Mesenteric fat pad (tissue), 1 donor: ENCODE data around the gene PTF1A. TPM values are rescaled to one million over a fixed set of nuclear protein-coding genes. Genes with fewer than 3 reads are reported as not detected.

ENCODE experiments used
- DNase-seq: peaks from one replicate; pipeline ENCODE4 v3.0.0-alpha.2; 2020; ENCODE audit warnings: low spot score
- total RNA-seq: library from RNA; stranded (reverse); fragmentation: NEBNext Ultra II Directional; extraction: Animal tissue kit (Norgen Biotek cat#: 25700); gene quantifications from one replicate; pipeline ENCODE4 v1.2.1, GENCODE V29; 2021
- donor health status: DM: yes; HTN: yes; CAD: no.

PTF1A gene
- total RNA-seq, 1 donor from 2014 or later, result not detected

DNA sequence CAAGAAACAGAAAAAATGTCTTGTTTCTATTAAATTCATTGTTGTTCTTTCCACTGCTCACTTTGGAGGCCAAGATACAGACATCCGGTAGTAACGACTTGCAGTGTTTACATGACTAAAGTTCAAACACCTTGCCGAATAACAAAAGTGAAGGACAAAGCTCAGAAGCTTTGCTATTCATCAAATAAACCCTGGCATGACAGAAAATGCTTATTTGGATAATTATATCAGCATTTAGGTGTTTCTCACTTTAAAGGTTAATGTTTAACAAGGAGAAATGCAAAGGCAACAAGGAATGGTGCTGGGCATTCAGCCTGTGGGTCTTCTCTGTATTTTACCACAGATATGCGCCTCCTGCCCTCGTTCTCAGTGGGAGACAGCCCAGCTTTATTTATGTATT is 5.4 kb upstream of the PTF1A start:
- no peak for DNase-seq

DNA sequence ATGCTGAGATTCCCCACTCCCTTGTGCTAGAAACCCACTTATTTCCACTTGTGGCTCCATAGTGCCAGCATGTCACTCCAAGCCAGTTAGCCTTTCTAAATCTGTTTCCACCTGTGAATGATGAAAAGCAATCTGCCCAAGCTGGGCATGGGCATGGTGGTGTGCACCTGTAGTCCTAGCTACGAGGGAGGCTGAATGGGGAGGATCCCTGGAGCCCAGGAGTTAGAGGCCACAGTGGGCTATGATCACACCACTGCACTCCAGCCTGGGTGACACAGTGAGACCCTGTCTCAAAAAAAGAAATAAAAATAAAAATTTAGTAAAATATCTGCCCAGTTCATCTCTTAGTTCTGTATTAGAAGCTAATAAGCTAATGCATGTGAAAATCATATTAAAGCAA is 5.0 kb upstream of the PTF1A start:
- no peak for DNase-seq

GRCh38 chr10:23189024-23189423 is 3.1 kb upstream of the PTF1A start:
- DNase-seq, result no peak

DNA sequence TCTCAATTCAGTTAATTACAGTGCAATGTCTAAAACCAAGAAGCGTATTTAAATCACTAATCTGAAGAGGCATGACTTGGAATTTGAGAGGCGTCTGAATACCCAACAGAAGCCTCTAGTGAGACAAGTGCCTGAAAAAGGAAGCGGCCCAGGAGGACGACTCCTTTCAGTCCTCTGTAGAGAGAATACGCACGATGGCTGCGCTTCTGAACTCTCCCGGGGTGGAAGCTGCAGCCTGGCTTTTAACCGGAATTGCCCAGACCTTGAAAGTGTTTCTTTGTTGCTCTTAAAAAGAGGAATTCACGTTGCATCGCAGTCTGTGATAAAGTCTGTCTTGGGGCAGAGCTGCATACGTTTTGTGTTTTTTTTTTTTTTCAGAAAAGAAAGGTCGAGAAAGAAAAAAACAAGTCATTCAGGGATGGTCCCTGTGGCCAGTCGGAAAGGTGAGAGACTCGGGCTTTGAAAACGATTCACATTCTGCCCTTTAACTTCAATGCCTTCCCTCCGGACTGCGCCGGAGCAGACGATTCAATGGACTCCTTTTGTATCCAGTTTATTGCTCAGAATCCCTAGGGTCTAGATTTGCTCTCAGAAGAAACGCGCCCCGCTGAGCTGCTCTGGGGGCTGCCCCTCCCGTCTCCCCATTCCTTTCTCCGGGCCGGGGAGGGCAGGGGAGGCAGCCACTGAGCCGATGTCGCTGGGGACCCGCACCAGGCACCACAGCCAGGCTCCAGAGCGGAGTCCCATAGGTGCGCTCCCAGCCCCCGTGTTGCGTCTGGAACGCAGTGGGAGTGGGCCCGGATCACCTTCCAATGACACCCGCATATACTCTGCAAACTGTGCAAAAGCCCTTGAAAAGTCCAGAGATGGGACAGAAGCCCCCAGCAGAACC is 994 bp upstream of the PTF1A start:
- DNase-seq, result no peak

GRCh38 chr10:23192712-23193434 is 761 bp downstream of the PTF1A start:
- no peak for DNase-seq

DNA sequence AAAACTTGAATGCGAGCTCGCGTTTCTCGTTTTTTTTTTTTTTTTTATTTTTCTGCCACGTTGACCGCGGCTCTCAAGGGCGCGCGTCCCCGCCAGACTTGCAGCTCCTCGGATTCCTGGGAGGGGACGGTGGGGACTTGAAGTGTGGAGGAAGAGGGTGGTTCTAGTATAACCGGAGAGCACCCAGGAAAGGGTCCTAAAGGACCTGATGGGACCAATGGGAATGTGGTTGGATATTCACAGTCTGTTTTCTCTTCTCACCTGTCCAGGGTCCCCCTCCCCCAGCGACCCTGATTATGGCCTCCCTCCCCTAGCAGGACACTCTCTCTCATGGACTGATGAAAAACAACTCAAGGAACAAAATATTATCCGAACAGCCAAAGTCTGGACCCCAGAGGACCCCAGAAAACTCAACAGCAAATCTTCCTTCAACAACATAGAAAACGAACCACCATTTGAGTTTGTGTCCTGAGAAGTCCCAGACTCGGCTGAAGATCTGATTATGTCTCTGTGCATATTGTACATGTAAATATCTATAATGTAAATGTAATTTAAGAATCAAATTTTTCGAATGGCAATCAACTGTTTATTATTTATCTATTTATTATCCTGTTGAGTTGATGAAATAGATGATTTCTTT is 1.4 kb downstream of the PTF1A start:
- no peak for DNase-seq

- DNase-seq, result no peak
Measured at GRCh38 chr10:23194471-23194965, 2.4 kb downstream of the PTF1A start.

GRCh38 chr10:23194966-23195845 is 3.1 kb downstream of the PTF1A start:
- no peak for DNase-seq

DNA sequence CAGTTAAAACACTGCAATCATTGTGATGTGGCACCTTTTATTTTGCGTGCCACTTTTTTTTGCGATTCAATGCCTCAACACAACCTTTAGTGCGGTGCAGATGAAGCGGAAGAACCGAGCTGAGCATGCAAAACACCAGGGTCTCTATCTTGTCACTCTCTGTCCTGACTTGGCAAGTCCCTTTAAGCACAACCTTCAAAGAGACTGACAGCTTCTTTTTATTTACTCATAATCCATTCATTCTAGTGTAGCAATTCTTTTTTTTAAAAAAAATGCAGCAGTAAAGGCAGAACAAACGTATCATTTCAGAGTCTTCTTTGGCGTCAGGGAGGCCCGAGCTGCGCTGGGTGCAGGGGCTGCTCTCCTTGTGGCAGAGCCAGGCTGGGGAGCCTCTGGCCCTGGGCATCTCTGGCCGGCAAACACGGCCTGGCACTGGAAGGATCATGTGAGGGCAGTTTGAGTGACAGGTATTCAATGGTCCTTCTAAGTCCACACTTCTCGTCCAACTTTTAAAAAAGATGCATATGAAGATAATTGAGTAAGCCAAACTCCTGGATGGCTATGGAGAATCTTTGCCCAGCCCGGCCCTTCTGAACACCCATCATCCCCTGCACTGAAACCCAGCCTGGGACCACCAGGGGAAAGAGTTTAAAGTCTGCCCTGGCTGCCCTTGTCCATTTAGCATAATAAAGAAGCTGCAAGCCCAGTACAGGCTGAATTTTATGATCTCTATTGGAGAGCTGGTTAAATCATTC is 3.9 kb downstream of the PTF1A start:
- DNase-seq, result no peak

DNA sequence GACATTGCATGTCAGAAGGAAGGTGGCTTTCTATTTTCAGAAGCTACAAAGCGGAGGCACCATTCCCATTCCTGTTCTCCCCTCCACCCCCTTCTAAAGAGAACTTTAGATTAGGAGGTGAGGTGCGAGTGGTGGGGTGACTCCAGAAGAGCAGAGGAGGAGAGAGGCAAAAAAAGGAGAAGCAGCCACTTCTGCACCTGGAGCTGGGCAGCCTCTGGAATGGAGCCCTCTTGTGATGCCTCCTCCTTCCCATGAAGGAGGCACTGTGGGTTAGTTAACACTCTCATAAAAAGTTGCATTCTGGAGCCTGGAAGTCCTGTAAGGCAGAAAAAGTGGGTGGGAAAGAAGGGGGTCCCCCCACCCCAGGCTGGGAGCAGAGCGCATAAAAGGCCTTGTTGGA is 4.8 kb downstream of the PTF1A start:
- DNase-seq, result no peak

DNA sequence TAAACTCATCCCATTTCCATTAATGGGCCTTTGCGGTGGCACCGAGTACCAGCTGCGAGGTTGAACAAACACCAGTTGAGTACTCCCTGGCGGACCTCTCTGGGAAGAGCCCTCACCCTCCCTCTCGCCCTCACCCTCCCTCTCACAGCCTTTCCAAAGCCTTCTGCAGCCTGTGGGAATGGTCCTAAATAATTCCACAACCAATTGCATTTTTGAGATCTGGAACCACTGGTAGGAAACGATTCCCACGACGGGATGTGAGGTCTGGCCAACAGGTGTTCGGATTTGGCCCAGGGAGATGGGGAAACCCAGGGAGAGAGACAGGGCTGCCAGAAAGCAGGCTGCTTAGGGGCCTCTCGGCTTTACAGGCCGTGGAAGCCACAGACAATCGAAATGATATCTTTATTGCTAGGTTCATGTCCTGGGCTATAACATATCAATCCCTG is 5.3 kb downstream of the PTF1A start:
- DNase-seq, result no peak

GRCh38 chr10:23198610-23198939 is 6.5 kb downstream of the PTF1A start:
- no peak for DNase-seq

DNA sequence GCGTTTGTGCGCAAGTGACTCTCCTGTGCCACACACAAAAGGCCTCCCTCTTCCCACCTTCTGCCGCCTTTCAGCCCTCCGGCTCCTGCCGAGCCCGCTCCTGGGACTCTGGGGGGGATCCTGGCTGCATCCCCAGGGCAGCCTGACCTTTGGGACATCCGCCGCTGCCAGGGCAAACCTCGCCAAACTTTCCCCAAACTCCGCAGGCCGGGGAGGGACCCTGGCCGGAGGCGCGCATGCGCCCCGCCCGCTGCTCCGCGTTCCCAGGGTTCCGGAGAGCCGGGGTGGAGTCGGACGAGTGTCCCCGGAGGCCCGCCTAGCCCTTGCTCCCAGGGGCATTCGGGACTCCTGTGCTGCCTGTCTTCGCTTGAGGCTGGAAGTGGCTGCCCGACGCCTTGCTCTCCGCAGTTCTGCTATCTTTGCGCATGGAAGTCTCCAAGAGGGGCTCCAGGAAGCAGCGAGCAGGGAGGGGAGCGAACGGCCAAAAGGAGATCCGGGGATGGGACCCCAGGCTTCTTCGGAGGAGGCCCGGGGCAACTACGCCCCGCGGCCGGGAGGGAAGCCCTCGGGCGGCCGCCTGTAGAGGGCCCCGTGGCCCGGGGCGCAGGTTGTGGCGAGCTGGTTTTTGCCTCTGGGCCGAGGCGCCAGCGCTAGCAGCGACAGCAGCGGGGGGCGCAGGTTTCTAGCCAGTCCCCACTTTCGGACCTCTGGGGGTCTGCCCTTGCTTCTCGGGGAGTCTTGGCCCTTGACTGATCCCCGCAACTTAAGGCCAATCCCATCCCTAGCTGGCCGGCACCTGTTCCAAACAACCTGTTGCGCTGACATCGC is 7.0 kb downstream of the PTF1A start:
- no peak for DNase-seq

- no peak for DNase-seq
Measured at GRCh38 chr10:23199768-23200511, 7.8 kb downstream of the PTF1A start.

DNA sequence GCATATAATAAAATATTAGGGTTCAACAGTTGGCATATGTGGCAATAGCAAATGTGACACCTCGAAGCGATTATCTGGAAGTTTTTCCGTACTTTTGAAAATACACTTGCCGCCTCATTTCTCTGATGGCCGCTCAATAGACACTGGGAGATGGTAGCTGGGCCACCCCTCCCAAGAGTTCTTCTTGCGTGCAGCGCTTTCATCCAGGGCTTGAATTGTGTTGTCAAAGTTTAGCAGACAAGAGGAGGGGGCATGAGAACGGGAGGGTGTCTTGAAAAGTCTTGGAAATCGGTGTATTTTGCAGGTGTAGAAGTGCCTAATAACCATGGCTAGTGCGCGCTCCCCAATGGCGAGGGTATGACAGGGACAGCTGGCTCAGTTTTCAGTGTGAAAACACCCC is 8.5 kb downstream of the PTF1A start:
- no peak for DNase-seq

- no peak for DNase-seq
Measured at GRCh38 chr10:23200997-23201652, 9.0 kb downstream of the PTF1A start.

GRCh38 chr10:23201837-23202236 is 9.7 kb downstream of the PTF1A start:
- DNase-seq, result no peak

DNA sequence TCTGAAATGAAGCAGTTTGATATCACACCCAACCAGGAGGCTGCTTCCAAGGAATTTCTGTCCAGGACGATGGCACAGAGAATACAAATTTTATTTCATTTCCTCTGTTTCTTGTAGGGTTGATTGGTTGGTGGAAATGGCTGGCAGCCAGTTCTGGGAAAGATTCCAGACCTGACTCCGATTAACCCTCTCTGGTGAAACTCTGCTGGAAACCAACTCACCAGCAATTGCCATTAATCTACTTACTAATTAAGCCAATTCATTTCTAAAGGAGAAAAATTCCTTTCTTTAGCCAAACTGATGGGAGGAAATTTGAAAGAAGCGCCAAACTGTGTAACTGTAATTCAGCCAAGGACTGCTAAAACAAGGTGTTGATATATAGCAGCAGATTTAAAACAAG is 10.7 kb downstream of the PTF1A start:
- DNase-seq, result no peak
